PC-3 (cell line): ENCODE data around the gene CEP85.

Source experiments
- EZH2 ChIP-seq: fragments of 300-600 bp; sonication (generic); IDR thresholded peaks from one replicate; pipeline ENCODE4 v1.6.1; 2017; ENCODE audit warnings: antibody characterized with exemption, mild to moderate bottlenecking, low read length; ENCODE audit not compliant: unreplicated experiment
- EZH2phosphoT487 ChIP-seq: fragments of 300-600 bp; sonication (generic); IDR thresholded peaks from 2 replicates; pipeline ENCODE4 v1.6.1; 2018; ENCODE audit warnings: mild to moderate bottlenecking, antibody characterized with exemption, low read length, borderline replicate concordance
- TF ChIP-seq, protein P1 (sequence below): fragments of 300-600 bp; sonication (generic); conservative IDR thresholded peaks from 2 replicates; pipeline ENCODE4 v1.5.1; 2017; ENCODE audit warnings: antibody characterized with exemption, low read depth, mild to moderate bottlenecking, low read length

DNA sequence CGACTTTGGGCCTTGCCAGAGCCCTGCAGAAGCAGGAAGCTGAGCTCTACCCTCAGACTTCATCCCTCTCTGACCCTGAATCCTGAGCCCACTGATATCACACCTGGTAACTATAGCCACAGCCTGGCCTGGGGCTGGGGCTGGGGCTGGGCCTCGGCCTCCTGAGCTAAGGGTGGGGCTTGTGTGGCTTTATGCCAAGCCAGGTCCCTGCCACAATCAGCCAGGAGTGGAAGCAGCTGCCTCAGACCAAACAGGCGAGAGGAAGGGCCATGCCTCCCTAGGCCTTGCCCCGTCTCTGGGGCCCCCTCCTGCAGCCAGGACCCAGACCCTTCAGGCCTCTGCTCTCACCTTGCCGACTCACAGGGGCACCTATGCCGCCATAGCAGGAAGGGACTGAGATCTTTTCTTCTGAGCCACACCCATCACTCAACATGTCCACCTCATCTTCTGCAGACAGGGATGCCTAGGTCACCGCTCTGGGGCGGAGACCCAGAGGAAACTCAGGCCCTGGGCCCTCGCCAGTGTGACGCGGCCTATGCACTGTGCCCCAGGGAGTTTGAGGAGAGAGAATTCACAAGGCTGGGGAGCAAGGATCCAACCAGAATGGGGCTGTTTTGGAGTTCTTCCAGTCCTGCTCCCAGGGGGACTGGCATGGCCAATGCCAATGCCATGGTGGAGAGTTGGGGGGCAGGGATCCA is 66.7 kb downstream of the CEP85 start:
- TF ChIP-seq, protein P1, sequence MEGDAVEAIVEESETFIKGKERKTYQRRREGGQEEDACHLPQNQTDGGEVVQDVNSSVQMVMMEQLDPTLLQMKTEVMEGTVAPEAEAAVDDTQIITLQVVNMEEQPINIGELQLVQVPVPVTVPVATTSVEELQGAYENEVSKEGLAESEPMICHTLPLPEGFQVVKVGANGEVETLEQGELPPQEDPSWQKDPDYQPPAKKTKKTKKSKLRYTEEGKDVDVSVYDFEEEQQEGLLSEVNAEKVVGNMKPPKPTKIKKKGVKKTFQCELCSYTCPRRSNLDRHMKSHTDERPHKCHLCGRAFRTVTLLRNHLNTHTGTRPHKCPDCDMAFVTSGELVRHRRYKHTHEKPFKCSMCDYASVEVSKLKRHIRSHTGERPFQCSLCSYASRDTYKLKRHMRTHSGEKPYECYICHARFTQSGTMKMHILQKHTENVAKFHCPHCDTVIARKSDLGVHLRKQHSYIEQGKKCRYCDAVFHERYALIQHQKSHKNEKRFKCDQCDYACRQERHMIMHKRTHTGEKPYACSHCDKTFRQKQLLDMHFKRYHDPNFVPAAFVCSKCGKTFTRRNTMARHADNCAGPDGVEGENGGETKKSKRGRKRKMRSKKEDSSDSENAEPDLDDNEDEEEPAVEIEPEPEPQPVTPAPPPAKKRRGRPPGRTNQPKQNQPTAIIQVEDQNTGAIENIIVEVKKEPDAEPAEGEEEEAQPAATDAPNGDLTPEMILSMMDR = no peak
- TF ChIP-seq EZH2phosphoT487 (no peak), EZH2 (no peak)
